Femur (tissue), 1 donor: ENCODE measurements around the gene UGT1A4.
"Not testable (repeated sequence)": the region's sequence is repeated elsewhere in the genome, so short reads cannot be mapped to it uniquely, and the experiment has no call there.

ENCODE experiments used
- DNase-seq: peaks from one replicate; pipeline ENCODE4 v3.0.0-alpha.2; 2017

Gene UGT1A4

DNA sequence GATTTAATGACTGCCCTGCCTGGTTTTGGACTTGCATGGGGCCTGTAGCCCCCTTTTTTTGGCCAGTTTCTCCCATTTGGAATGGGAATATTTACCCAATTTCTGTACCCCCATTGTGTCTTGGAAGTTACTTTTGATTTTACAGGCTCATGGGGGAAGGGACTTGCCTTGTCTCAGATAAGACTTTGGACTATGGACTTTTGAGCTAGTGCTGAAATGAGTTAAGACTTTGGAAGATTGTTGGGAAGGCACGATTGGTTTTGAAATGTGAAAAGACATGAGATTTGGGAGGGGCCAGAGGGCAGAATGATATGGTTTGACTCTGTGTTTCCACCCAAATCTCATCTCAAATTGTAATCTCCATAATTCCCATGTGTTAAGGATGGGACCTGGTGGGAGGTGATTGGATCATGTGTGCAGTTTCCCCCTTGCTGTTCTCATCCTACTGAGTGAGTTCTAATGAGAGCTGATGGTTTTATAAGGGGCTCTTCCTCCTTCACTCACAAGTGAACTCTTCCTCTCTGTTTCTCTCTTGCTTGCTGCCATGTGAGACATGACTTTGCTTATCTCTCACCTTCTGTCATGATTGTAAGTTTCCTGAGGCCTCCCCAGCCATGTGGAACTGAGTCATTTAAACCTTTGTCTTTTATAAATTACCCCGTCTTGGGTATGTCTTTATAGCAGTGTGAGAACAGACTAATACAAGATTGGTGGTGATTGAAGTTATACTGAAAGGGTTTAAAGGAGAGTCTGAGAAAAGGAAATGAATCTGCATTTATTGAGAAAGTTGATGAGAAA lies 32.9 kb downstream of the UGT1A4 start:
- not testable (repeated sequence) for DNase-seq

DNA sequence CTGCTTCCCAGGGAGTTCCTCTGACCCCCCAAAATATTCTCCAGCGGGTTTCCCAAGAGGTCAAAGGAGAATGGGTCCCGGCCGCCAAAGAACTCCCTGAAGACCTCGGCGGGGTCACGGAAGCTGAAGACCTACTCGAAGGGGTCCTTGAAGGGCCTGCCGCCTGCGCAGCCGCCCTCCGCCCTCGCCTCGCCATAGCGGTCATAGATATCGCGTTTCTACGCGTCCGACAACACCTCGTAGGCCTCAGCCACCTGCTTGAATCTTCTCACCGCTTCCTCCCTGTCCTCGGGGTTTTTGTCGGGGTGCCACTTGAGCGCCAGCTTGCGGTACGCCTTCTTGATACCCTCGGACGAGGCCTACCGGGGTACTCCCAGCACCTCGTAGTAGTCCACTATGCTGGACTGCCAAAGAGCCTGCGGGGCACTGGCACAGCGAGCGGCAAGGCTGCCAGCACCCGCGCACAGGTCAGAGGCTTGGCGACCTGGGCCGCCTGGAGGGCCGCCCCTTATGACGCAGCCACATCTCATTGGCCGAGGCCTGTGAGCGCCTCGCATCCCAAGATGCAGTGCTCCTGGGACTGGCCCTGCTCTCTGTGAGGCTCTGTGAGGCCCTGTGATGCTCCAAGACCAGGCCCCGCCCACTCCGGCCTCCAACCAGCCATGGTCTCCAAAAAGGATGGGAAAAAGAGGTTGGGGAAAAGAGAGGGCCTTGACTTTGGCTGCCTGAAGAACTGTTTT lies 36.5 kb downstream of the UGT1A4 start:
- no peak for DNase-seq

DNA sequence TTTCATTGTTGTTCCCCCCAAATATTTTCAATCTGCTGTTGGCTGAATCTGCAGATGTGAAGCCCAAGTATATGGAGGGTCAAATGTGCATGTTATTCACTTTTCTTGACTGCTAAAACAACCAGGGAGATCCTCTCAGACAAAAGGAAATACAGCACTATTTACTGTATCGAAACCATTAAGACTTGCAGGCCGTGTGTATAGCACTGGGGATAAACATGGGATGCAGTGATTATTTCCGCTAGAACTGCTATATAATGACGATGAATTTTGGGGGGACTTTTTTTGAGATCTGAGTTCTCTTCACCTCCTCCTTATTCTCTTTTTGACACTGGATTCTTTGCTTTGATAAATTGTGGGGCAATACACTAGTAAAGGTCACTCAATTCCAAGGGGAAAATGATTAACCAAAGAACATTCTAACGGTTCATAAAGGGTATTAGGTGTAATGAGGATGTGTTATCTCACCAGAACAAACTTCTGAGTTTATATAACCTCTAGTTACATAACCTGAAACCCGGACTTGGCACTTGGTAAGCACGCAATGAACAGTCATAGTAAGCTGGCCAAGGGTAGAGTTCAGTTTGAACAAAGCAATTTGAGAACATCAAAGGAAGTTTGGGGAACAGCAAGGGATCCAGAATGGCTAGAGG lies 38.0 kb downstream of the UGT1A4 start:
- DNase-seq = no peak

DNA sequence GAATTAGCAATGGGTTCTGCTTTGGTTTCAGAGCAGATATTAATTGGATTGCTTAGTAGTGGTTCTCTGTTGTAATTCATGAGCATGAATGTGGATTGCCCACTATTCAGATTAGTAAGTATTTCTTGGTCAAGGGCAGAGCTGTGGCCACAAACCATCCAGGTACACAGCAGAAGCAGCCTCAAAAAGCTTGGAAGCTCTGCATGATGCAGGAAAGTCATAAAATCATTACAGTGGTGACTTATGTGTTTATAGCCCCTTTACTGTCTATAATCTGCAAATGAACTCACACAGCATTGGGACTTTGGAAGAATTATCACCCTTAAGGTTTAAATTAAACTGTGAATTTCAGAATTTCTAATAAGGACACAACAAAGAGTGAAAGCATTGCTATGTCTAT lies 39.6 kb downstream of the UGT1A4 start:
- DNase-seq = no peak

DNA sequence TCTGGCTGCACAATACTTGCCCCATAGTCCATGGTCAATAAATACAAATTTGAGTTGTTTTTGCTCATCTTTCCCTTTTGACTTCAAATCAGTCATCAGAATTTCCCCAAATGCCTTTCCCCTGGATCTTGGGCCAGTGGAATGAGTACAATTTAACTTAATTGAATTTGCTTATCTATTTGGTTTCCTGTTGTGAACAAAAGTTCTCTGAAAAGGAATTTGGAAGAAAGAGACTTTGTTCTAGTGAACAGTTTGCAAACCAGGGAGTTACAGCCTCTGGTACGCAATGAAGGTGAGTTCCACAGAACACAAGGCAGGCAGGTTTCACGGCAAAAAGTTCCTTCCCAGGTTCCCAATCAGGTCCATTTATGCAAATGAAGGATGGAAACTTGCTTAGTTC lies 40.3 kb downstream of the UGT1A4 start:
- no peak for DNase-seq

DNA sequence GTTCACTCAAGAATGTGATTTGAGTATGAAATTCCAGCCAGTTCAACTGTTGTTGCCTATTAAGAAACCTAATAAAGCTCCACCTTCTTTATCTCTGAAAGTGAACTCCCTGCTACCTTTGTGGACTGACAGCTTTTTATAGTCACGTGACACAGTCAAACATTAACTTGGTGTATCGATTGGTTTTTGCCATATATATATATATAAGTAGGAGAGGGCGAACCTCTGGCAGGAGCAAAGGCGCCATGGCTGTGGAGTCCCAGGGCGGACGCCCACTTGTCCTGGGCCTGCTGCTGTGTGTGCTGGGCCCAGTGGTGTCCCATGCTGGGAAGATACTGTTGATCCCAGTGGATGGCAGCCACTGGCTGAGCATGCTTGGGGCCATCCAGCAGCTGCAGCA lies 41.5 kb downstream of the UGT1A4 start, which contains the start of gene UGT1A1:
Gene UGT1A1, plus strand, starts transcription at position 228 of the 400 bp plus-strand sequence. Its CDS starts 18 bp downstream, at position 246.
- DNase-seq = no peak

DNA sequence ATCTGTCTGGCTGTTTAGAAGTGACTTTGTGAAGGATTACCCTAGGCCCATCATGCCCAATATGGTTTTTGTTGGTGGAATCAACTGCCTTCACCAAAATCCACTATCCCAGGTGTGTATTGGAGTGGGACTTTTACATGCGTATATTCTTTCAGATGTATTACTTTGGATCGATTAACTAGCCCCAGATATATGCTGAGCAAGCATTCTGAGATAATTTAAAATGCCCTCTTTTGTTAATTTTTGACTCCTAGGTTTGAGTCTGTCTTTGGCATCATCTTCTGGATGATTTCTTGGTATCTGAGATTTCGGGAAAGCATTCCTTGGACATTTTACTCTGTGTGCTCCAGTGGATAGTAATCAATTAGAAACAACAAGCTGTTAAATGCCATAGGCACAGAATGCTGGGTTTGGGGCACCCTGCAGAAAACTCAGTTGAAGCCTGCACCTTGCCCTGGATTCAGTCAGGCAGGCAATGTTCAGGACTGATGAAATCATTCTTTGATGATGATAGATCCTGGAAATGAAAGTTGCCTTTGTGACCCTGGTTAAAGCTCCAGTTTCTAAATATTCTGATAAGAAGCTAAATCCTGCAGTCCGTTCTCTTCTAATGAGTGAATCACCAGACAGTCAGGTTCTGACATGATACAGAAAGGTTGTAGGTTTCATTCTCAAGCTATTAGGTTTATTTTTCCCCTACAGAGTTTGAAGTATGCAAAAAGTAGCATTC lies 42.7 kb downstream of the UGT1A4 start:
- no peak for DNase-seq

DNA sequence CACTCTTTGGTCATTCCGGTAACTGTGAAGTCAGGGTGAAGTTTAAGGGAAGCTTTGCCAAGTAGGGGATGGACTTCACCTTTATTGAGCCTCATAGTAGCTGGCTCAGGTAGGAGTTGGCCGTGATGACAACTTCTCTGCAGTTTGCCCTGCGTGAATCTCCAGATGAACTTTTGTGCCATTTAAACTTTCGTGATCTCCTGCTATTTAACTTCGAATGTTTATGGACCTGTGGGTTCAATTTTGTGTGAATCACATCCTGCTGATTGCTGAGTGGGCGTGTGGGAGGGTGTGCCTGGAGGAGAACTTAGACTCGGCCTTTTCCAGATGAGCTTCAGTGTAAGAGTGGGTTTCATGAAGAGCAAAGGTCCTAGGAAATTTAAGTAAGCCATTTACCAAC lies 45.7 kb downstream of the UGT1A4 start:
- no peak for DNase-seq

DNA sequence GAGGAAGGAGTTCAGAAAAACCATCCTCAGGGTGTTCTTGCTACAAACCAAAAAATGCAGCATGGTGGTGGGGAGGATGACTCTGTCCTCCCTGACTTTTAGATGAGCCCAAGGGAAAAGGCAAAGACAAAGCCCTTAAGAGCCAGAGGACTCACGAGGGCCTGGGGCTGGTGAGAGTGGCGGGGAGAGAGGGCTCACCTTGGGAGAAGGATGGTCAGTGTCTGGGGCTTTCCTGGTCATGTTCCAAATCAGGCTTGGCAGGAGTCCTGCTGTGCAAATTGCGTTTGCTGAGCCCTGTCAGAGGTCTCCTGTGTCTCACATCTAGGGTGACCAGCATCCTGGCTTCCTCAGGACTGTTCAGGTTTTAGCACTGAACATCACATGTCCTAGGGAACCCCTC lies 46.2 kb downstream of the UGT1A4 start:
- no peak for DNase-seq

DNA sequence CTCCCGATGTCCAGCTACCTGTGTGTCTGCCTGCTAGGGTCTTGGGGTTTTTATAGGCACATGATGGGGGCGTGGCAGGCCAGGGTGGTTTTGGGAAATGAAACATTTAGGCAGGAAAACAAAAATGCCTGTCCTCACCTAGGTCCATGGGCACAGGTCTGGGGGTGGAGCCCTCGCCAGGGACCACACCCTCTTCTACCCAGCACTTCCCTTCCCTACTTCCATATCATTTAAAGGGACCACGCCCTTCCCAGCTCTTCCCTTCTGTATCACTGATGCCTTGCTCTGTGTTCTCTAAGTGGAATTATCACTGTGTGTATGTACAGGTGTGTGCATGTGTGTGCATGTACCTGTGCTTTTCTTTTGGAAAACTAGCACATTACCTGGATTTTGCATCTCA lies 47.9 kb downstream of the UGT1A4 start:
- no peak for DNase-seq

DNA sequence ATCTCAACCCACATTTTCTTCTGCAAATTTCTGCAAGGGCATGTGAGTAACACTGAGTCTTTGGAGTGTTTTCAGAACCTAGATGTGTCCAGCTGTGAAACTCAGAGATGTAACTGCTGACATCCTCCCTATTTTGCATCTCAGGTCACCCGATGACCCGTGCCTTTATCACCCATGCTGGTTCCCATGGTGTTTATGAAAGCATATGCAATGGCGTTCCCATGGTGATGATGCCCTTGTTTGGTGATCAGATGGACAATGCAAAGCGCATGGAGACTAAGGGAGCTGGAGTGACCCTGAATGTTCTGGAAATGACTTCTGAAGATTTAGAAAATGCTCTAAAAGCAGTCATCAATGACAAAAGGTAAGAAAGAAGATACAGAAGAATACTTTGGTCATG lies 49.5 kb downstream of the UGT1A4 start:
- DNase-seq = no peak

DNA sequence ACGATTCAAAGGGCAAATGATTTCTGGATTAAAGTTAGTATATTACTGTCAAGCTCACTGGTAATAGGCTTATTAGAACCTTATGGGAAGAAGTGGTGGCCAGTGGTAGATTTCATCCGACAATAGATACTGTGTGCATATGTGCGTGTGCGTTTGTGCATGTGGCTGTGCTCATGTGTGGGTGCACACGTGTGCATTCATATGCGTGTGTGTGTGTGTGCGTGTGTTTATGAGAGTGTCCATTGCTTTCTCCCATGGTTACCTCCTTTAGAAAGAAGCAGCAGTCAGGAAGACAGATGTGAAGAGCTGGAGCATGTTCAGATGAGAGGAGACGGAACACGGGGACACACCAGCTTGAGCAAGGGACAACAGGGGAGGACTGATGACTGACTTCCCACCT lies 50.7 kb downstream of the UGT1A4 start:
- no peak for DNase-seq

DNA sequence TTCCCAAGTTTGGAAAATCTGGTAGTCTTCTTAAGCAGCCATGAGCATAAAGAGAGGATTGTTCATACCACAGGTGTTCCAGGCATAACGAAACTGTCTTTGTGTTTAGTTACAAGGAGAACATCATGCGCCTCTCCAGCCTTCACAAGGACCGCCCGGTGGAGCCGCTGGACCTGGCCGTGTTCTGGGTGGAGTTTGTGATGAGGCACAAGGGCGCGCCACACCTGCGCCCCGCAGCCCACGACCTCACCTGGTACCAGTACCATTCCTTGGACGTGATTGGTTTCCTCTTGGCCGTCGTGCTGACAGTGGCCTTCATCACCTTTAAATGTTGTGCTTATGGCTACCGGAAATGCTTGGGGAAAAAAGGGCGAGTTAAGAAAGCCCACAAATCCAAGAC lies 53.6 kb downstream of the UGT1A4 start:
- no peak for DNase-seq

DNA sequence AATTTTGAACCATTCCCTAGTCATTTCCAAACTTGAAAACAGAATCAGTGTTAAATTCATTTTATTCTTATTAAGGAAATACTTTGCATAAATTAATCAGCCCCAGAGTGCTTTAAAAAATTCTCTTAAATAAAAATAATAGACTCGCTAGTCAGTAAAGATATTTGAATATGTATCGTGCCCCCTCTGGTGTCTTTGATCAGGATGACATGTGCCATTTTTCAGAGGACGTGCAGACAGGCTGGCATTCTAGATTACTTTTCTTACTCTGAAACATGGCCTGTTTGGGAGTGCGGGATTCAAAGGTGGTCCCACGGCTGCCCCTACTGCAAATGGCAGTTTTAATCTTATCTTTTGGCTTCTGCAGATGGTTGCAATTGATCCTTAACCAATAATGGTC lies 54.0 kb downstream of the UGT1A4 start:
- no peak for DNase-seq

DNA sequence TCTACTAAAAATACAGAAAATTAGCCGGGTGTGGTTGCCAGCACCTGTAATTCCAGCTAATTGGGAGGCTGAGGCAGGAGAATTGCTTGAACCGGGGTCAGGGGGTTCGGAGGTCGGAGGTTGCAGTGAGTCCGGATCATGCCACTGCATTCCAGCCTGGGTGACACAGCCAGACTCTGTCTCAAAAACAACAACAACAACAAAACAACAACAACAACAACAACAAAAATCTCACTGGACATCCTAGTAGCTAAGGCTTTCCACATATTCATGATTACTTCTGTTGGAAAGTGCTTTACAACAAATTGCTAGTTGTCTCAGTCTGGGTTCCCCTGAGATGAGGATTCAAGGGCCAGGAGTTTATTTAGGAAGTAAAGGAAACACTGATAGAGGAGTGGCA lies 55.3 kb downstream of the UGT1A4 start:
- DNase-seq = no peak

DNA sequence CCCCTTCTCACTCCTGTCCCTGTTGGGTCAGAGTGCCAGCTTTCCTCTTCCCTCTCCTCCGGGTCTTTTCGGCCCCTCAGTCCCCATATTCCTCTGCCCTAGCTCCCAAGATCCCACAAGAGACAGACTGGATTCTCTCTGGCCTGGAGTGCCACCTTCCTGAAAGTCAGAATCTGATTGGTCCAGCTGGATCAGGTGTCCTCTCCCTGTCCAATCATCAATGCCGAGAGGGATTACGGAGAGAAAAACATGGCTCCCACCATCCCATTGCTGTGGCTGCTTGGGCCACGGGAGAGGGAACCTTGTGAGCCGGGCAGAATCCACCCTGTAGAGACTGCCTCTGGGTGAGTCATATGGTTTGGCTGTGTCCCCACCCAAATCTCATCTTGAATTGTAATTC lies 56.9 kb downstream of the UGT1A4 start:
- DNase-seq = no peak

DNA sequence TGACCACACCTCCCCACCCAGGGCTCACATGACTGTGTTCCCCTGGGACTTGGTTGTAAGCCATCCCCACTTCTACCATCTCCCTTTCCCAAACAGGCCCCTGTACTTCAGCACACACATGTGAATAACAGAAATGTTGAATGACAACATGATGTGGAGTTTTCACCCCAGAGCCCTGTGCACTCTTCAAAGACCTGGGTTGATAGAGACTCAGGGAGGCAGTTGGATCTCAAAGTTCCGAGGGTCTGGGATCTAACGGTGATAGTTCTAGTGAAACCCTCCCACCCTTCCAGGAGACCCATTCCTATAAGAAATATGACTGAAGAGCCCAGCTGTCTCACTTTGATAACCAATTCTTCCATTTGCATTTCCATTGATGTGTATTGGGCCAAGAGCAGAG lies 59.5 kb downstream of the UGT1A4 start, which contains the start of gene MROH2A:
Gene MROH2A, plus strand, starts transcription at position 301 of the 400 bp plus-strand sequence. CDS start 1,029 bp downstream, outside the sequence.
- no peak for DNase-seq

DNA sequence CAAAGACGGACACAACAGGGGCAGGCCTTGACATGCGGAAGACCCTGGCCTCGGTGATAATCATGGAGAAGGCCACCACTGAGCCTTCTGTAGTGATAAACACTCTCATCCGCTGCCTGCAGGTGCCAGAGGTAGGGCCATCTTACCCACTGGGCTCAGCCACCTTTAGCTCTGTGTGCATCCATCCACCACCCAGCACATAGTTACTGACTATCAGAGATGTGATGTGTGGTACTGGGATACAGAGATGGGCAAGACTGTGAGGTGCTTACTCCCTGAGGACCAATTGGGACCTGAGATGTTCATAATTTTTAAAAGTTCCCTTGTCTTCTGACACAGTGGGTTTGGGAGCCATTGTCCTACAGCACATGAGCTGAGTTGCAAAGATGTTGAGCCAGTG lies 61.2 kb downstream of the UGT1A4 start:
- DNase-seq = no peak

DNA sequence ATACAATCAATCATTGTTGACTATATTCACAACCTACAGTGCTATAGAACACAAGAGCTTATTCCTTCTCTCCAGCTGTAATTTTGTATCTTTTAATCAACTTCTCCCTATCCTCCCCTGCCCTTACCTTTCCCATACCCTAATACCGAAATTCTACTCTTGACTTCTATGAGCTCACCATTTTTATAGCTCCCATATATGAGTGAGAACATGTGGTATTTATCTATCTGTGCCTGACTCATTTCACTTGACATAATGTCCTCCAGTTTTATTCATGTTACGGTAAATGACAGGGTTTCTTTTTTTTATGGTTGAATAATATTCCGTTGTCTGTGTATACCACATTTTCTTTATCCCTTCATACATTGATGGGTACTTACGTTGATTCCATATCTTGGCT lies 62.2 kb downstream of the UGT1A4 start:
- DNase-seq = no peak

DNA sequence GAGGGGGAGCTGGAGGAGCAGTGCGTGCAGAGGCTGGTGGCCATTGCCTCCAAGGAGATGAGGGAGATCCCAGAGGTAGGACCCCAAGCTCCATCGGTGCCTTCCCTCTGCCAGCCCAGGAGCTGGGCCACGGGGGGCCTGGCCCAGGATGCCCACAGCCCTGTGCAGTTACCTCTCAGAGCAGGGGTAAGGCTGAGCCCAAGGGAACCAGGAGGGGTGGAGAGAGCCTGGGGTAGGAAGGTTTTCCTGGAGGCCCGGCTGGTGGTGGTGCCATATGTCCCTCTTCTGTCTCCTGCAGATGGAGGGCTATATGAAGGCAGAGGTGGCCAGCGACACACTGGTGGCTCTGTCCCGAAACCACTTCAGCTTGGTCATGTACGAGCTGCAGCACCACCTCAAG lies 71.0 kb downstream of the UGT1A4 start:
- no peak for DNase-seq

DNA sequence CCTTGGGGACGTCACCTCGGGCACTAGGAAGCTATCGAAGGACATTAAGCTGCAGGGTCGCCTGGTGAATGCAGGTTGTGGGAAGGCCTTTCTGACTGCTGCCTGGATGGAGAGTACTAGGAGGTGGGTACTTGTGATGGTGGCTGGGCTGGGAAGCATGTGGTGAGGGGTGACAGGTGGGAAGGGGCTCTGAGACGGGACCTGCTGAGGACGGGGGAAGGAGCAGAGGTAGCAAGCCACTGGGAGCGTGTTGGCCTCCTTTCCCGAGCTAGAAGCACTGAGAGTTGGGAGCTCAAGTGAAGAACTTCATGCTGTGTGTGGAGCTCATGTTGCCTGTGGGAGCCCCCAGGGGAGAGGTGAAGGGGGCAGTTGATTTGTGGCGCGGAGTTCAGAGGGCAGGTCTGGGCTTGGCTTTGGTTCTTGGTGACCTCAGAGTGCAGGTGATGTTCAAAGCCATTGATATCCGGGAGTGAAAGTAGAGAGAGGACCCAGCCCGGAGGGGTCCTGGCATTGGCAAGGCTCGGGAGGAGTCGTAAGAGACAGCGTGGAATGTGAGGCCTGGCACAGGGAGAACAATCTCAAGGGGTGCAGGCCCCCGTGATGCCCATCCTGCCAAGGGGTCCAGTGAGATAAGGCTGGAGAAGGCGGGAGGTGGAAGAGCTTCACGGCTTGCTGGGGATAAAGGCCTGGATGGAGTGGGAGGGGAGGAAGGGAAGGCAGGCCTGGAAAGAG lies 72.8 kb downstream of the UGT1A4 start:
- no peak for DNase-seq

DNA sequence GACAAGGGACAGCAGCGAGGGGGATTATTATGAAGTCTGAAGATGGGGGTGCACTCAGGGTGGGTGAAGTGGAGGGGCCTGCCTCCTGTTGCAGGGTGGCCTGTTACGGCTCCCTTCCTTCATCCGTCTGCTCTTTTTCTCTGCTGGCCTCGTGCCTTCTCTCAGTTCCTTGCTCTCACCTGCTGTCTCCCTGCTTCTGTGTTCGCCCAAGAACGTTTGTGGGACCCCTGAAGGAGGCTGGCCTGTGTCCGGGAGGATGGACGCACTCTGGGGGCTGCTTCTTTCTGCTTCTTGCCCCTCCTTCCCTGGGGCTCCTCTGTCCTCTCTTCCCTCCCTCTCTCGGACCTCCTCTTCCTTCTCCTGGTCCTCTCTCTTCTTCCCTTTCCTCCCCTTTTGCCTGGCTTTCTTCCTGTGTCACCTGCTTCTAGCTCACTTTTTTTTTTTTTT lies 73.4 kb downstream of the UGT1A4 start:
- DNase-seq = no peak
